ENCODE results near the gene ALDH1A1. TPM values are rescaled to one million over a fixed set of nuclear protein-coding genes. Genes with fewer than 3 reads are reported as not detected.

Gene ALDH1A1
- polyA plus RNA-seq, 1 donor (not counting 4 experiments of a cell fraction or from before 2014, with no cell fraction given) = 0.08 TPM

DNA sequence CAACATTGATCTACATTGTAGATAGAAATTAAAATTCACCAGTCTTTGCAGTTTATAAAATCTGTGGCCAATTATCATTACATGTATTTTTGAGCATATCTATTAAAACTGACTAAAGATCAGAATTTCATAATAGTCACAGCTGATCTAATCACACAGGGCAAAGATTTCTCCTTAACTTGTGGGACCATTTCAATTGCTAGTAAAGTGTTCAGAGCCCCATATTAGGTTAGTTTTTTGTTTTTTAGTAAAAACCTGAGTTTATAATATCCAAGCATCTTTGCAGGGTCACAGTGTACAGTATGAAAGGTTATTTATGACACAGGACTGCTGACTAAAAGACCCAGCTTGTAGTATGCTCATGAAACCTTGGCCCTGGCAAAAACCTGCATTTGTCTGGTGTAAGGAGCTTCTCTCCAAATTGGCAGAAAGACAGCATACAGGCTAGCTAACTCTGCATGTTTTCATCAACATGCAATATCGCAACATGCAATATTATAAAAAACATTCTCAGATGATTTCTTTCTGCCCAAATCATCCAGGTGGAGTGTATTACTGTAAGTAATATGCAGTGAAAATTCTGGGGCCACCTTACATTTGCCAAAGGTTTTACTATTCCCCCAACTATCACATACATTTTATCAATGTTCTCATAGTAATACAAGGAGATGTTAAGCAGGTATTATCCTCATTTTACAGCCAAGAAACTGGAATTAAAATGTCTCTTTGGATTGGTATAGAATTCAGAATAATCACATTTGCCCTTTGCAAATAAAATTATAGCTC lies 37.7 kb upstream of the ALDH1A1 start:
- DNase-seq (ENCODE audit: low read depth, low spot score) (no peak), FAIRE-seq (peak; percentile 63)
- no peak overlapping the region for H3K4me3 ChIP-seq (ENCODE audit: control insufficient read depth in 2 of 3, extremely low read depth in 1 of 3, insufficient read depth in 2 of 3, low read depth in 1 of 3, low read length in 3 of 3)
- no peaks in the 10 kb centered on the region for H3K9me3 ChIP-seq (ENCODE audit: control insufficient read depth, low read depth, low read length)
- no peaks in the 10 kb centered on the region for H3K36me3 ChIP-seq (ENCODE audit: control insufficient read depth in 2 of 2, extremely low read depth in 1 of 2, insufficient read depth in 2 of 2, low read length in 2 of 2)
- peaks cover 11% of the 10 kb centered on the region for H3K4me1 ChIP-seq (ENCODE audit: control insufficient read depth, extremely low read depth, insufficient read depth, low read length)
- no peak overlapping the region for H3K4me2 ChIP-seq (ENCODE audit: control insufficient read depth, extremely low read depth, insufficient read depth, low read depth, low read length)
- no peaks in the 10 kb centered on the region for H3K9me1 ChIP-seq (ENCODE audit: control insufficient read depth, extremely low read depth, insufficient read depth, low read length)
- no peak overlapping the region for H2AFZ ChIP-seq (ENCODE audit: control insufficient read depth, low read length)
- no peak overlapping the region for H3K9ac ChIP-seq (ENCODE audit: control insufficient read depth, extremely low read depth, insufficient read depth, low read length)
- no peaks in the 10 kb centered on the region for H3K27me3 ChIP-seq (ENCODE audit: control insufficient read depth, extremely low read depth, insufficient read depth, low read length)
- dilution Hi-C loops (cut with MboI; ENCODE audit: extremely low pct_ligation_motif_present, low sequenced_read_pairs) = no loop called here
- no peaks in the 10 kb centered on the region for H3K79me2 ChIP-seq (ENCODE audit: control insufficient read depth, insufficient read depth, low read length)
- no peak overlapping the region for H3K27ac ChIP-seq (ENCODE audit: control insufficient read depth, insufficient read depth, low read length)
- H4K20me1 ChIP-seq (ENCODE audit: control insufficient read depth, extremely low read depth, insufficient read depth, low read length) = no peaks in the 10 kb centered on the region
- TF ChIP-seq, protein P1, sequence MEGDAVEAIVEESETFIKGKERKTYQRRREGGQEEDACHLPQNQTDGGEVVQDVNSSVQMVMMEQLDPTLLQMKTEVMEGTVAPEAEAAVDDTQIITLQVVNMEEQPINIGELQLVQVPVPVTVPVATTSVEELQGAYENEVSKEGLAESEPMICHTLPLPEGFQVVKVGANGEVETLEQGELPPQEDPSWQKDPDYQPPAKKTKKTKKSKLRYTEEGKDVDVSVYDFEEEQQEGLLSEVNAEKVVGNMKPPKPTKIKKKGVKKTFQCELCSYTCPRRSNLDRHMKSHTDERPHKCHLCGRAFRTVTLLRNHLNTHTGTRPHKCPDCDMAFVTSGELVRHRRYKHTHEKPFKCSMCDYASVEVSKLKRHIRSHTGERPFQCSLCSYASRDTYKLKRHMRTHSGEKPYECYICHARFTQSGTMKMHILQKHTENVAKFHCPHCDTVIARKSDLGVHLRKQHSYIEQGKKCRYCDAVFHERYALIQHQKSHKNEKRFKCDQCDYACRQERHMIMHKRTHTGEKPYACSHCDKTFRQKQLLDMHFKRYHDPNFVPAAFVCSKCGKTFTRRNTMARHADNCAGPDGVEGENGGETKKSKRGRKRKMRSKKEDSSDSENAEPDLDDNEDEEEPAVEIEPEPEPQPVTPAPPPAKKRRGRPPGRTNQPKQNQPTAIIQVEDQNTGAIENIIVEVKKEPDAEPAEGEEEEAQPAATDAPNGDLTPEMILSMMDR (optimal IDR thresholded peaks at IDR 0.05 in 1 of 3, IDR thresholded peaks at IDR 0.05 in 1 of 3, conservative IDR thresholded peaks at IDR 0.05 in 1 of 3; ENCODE audit: extremely low read depth in 1 of 3, insufficient read depth in 2 of 3, low read length in 3 of 3) = no peak
- TF ChIP-seq EZH2 (IDR thresholded peaks at IDR 0.05; ENCODE audit: low read length) = no peak

DNA sequence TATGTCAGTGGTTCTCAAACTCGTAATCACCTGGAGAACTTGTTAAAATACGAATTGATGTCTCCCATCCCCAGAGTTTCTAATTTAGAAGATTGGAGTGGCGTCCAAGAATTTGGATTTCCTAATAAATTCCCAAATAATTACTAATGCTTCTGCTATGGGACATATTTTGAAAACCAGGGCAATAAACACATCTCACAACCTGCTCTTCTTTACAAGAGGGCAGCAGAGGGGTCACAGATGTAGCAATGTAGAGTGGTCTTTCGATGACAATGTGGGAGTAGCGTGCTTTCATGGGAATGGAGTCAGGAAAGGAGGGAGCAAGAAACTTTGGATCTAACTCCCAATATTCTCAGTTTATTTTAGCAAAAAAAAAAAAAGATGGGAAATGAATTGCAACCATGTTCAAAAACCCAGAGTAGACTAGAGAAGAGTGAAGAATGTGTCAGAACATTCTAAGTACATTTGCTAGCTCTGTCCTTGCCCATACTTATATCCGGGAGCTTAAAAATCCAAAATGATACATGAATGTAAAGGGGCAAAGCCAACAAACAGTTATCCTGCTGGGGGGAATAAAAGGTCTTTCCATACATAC lies 33.8 kb upstream of the ALDH1A1 start:
- Histone ChIP-seq H3K9me3 (ENCODE audit: control insufficient read depth, low read depth, low read length) (no peaks in the 10 kb centered on the region), H3K27me3 (ENCODE audit: control insufficient read depth, extremely low read depth, insufficient read depth, low read length) (no peaks in the 10 kb centered on the region), H3K4me2 (ENCODE audit: control insufficient read depth, extremely low read depth, insufficient read depth, low read depth, low read length) (no peak overlapping the region), H3K36me3 (ENCODE audit: control insufficient read depth in 2 of 2, extremely low read depth in 1 of 2, insufficient read depth in 2 of 2, low read length in 2 of 2) (no peaks in the 10 kb centered on the region), H3K79me2 (ENCODE audit: control insufficient read depth, insufficient read depth, low read length) (no peaks in the 10 kb centered on the region), H4K20me1 (ENCODE audit: control insufficient read depth, extremely low read depth, insufficient read depth, low read length) (no peaks in the 10 kb centered on the region), H3K4me1 (ENCODE audit: control insufficient read depth, extremely low read depth, insufficient read depth, low read length) (peaks cover 15% of the 10 kb centered on the region), H3K4me3 (ENCODE audit: control insufficient read depth in 2 of 3, extremely low read depth in 1 of 3, insufficient read depth in 2 of 3, low read depth in 1 of 3, low read length in 3 of 3) (no peak overlapping the region), H3K9ac (ENCODE audit: control insufficient read depth, extremely low read depth, insufficient read depth, low read length) (no peak overlapping the region), H3K27ac (ENCODE audit: control insufficient read depth, insufficient read depth, low read length) (no peak overlapping the region), H3K9me1 (ENCODE audit: control insufficient read depth, extremely low read depth, insufficient read depth, low read length) (no peaks in the 10 kb centered on the region), H2AFZ (ENCODE audit: control insufficient read depth, low read length) (no peak overlapping the region)
- no peak for FAIRE-seq
- no peak for TF ChIP-seq EZH2 (IDR thresholded peaks at IDR 0.05; ENCODE audit: low read length)
- TF ChIP-seq, protein P1 (optimal IDR thresholded peaks at IDR 0.05 in 1 of 3, IDR thresholded peaks at IDR 0.05 in 1 of 3, conservative IDR thresholded peaks at IDR 0.05 in 1 of 3; ENCODE audit: extremely low read depth in 1 of 3, insufficient read depth in 2 of 3, low read length in 3 of 3) = no peak
- no peak for DNase-seq (ENCODE audit: low read depth, low spot score)
- dilution Hi-C loops (cut with MboI; ENCODE audit: extremely low pct_ligation_motif_present, low sequenced_read_pairs) = no loop called here
